Neural cell (in vitro differentiated cells): ENCODE measurements around the gene CLDN18. TPM values are rescaled to one million over a fixed set of nuclear protein-coding genes. Genes with fewer than 3 reads are reported as not detected.

Experiments used
- H2AFZ ChIP-seq: fragments of 200-600, 300-800 bp; sonication (generic), shearing (Covaris generic); 2 replicates; pipeline ENCODE4 v1.6.0; 2014; ENCODE audit warnings: low read depth, mild to moderate bottlenecking, antibody characterized with exemption, low read length, moderate library complexity
- H3F3A ChIP-seq: fragments of 200-600 bp; shearing (Covaris generic); 2 replicates; pipeline ENCODE4 v1.6.1; 2016; ENCODE audit warnings: mild to moderate bottlenecking, moderate library complexity, mixed read lengths, antibody characterized with exemption, low read length; ENCODE audit not compliant: insufficient read depth, poor library complexity, severe bottlenecking
- H3K27ac ChIP-seq: fragments of 200-600, 300-800 bp; sonication (generic), shearing (Covaris generic); 2 replicates; pipeline ENCODE4 v1.5.1; 2014; ENCODE audit warnings: mild to moderate bottlenecking, low read length, moderate library complexity
- H3K27me3 ChIP-seq: fragments of 300-800, 200-600 bp; sonication (generic), shearing (Covaris generic); 2 replicates; pipeline ENCODE4 v1.6.0; 2014; ENCODE audit warnings: mild to moderate bottlenecking, low read depth, low read length, moderate library complexity; ENCODE audit not compliant: insufficient read depth
- H3K36me3 ChIP-seq: fragments of 300-800, 200-600 bp; sonication (generic), shearing (Covaris generic); 2 replicates; pipeline ENCODE4 v1.5.1; 2014; ENCODE audit warnings: mild to moderate bottlenecking, antibody characterized with exemption, low read length, moderate library complexity; ENCODE audit not compliant: insufficient read depth
- H3K4me2 ChIP-seq: fragments of 300-800, 200-600 bp; sonication (generic), shearing (Covaris generic); 2 replicates; pipeline ENCODE4 v1.6.0; 2014; ENCODE audit warnings: mild to moderate bottlenecking, low read length
- H3K4me3 ChIP-seq: fragments of 300-800, 200-600 bp; sonication (generic), shearing (Covaris generic); 2 replicates; pipeline ENCODE4 v1.5.1; 2014; ENCODE audit warnings: mild to moderate bottlenecking, low read length, moderate library complexity
- H3K79me2 ChIP-seq: fragments of 200-600 bp; shearing (Covaris generic); replicated peaks from 2 replicates; pipeline ENCODE4 v1.6.0; 2014; ENCODE audit warnings: mild to moderate bottlenecking, low read length, moderate library complexity; ENCODE audit not compliant: insufficient read depth
- H3K9ac ChIP-seq: fragments of 300-800, 200-600 bp; sonication (generic), shearing (Covaris generic); 2 replicates; pipeline ENCODE4 v1.6.1; 2016; ENCODE audit warnings: mild to moderate bottlenecking, low read length, mixed read lengths
- H3K9me2 ChIP-seq: fragments of 200-600 bp; shearing (Covaris generic); 2 replicates; pipeline ENCODE4 v1.6.1; 2016; ENCODE audit warnings: mild to moderate bottlenecking, low read length, mixed read lengths; ENCODE audit not compliant: insufficient read depth
- H3K9me3 ChIP-seq: fragments of 200-600, 300-800 bp; sonication (generic), shearing (Covaris generic); 2 replicates; pipeline ENCODE4 v1.6.1; 2016; ENCODE audit warnings: mild to moderate bottlenecking, mixed run types, low read length, moderate library complexity, mixed read lengths
- H4K20me1 ChIP-seq: fragments of 200-600 bp; shearing (Covaris generic); 2 replicates; pipeline ENCODE4 v1.6.1; 2016; ENCODE audit warnings: mild to moderate bottlenecking, mixed run types; ENCODE audit not compliant: insufficient read depth
- EP300 ChIP-seq: fragments of 450-650 bp; conservative IDR thresholded peaks from 2 replicates; pipeline ENCODE4 v1.6.1; 2014; ENCODE audit warnings: antibody characterized with exemption, mild to moderate bottlenecking, moderate library complexity; ENCODE audit not compliant: poor library complexity, severe bottlenecking
- EZH2 ChIP-seq: fragments of 200-600, 300-800 bp; shearing (Covaris generic), sonication (generic); IDR thresholded peaks from 2 replicates; pipeline ENCODE4 v1.6.1; 2014; ENCODE audit warnings: antibody characterized with exemption, low read length, borderline replicate concordance, mild to moderate bottlenecking; ENCODE audit not compliant: insufficient read depth, poor library complexity, severe bottlenecking
- MXI1 ChIP-seq: fragments of 450-650 bp; conservative IDR thresholded peaks from 2 replicates; pipeline ENCODE4 v1.6.1; 2014; ENCODE audit warnings: antibody characterized with exemption, mild to moderate bottlenecking; ENCODE audit not compliant: poor library complexity, severe bottlenecking
- POLR2AphosphoS5 ChIP-seq: IDR thresholded peaks from 2 replicates; pipeline ENCODE4 v1.6.1; 2012
- RAD21 ChIP-seq: fragments of 450-650 bp; conservative IDR thresholded peaks from 2 replicates; pipeline ENCODE4 v1.6.1; 2014; ENCODE audit warnings: antibody characterized with exemption, mild to moderate bottlenecking, moderate library complexity
- SMC3 ChIP-seq: fragments of 450-650 bp; conservative IDR thresholded peaks from 2 replicates; pipeline ENCODE4 v1.6.1; 2014; ENCODE audit warnings: antibody characterized with exemption, mild to moderate bottlenecking, moderate library complexity; ENCODE audit not compliant: poor library complexity
- TAF1 ChIP-seq: IDR thresholded peaks from 2 replicates; pipeline ENCODE4 v1.6.1; 2012; ENCODE audit warnings: low read depth
- polyA plus RNA-seq: library from polyadenylated mRNA; depleted of rRNA; stranded (reverse); fragments of >200 nt; gene quantifications from 2 replicates; pipeline ENCODE4 v1.2.3, GENCODE V29; 2014
- TF ChIP-seq, protein P1 (sequence below): fragments of 450-650 bp; IDR thresholded peaks from 2 replicates; pipeline ENCODE4 v1.5.1; 2014; ENCODE audit warnings: antibody characterized with exemption, mild to moderate bottlenecking, moderate library complexity; ENCODE audit not compliant: poor library complexity, severe bottlenecking
- TF ChIP-seq, protein P2 (sequence below): IDR thresholded peaks from 2 replicates; pipeline ENCODE4 v1.6.1; 2012; ENCODE audit warnings: borderline replicate concordance

The CLDN18 gene
- polyA plus RNA-seq, 1 donor from 2014 or later: not detected

DNA sequence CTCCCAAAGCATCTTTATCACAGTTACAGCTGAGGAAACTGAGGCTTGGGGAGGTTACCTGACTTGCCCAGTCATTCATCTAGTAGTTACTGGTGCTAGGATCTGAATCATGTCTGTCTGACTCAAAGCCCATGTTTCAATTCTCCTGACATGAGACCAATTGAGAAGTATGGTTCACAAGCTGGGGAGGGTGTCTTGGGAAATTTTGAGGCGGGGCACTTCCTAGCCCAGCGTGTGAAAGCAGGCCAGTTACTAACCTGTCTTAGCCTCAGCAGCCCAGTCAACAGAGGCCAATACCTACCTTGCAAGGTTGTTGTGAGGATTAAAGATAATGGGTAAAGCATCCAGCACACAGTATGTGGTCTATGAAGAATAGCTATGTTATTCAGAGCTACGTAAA lies 37.0 kb downstream of the CLDN18 start:
- H3K27ac ChIP-seq: no peak overlapping the region
- no peaks in the 10 kb centered on the region for H3K79me2 ChIP-seq
- H3K4me2 ChIP-seq: no peak overlapping the region
- H3K4me3 ChIP-seq: no peak overlapping the region
- H3F3A ChIP-seq: no peaks in the 10 kb centered on the region
- H3K9me2 ChIP-seq: no peaks in the 10 kb centered on the region
- no peaks in the 10 kb centered on the region for H4K20me1 ChIP-seq
- H3K36me3 ChIP-seq: no peaks in the 10 kb centered on the region
- TF ChIP-seq TAF1: no peak
- TF ChIP-seq POLR2AphosphoS5: no peak
- no peak for TF ChIP-seq EP300
- TF ChIP-seq, protein P1, sequence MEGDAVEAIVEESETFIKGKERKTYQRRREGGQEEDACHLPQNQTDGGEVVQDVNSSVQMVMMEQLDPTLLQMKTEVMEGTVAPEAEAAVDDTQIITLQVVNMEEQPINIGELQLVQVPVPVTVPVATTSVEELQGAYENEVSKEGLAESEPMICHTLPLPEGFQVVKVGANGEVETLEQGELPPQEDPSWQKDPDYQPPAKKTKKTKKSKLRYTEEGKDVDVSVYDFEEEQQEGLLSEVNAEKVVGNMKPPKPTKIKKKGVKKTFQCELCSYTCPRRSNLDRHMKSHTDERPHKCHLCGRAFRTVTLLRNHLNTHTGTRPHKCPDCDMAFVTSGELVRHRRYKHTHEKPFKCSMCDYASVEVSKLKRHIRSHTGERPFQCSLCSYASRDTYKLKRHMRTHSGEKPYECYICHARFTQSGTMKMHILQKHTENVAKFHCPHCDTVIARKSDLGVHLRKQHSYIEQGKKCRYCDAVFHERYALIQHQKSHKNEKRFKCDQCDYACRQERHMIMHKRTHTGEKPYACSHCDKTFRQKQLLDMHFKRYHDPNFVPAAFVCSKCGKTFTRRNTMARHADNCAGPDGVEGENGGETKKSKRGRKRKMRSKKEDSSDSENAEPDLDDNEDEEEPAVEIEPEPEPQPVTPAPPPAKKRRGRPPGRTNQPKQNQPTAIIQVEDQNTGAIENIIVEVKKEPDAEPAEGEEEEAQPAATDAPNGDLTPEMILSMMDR: no peak
- no peak for TF ChIP-seq EZH2
- TF ChIP-seq MXI1: no peak
- TF ChIP-seq, protein P2, sequence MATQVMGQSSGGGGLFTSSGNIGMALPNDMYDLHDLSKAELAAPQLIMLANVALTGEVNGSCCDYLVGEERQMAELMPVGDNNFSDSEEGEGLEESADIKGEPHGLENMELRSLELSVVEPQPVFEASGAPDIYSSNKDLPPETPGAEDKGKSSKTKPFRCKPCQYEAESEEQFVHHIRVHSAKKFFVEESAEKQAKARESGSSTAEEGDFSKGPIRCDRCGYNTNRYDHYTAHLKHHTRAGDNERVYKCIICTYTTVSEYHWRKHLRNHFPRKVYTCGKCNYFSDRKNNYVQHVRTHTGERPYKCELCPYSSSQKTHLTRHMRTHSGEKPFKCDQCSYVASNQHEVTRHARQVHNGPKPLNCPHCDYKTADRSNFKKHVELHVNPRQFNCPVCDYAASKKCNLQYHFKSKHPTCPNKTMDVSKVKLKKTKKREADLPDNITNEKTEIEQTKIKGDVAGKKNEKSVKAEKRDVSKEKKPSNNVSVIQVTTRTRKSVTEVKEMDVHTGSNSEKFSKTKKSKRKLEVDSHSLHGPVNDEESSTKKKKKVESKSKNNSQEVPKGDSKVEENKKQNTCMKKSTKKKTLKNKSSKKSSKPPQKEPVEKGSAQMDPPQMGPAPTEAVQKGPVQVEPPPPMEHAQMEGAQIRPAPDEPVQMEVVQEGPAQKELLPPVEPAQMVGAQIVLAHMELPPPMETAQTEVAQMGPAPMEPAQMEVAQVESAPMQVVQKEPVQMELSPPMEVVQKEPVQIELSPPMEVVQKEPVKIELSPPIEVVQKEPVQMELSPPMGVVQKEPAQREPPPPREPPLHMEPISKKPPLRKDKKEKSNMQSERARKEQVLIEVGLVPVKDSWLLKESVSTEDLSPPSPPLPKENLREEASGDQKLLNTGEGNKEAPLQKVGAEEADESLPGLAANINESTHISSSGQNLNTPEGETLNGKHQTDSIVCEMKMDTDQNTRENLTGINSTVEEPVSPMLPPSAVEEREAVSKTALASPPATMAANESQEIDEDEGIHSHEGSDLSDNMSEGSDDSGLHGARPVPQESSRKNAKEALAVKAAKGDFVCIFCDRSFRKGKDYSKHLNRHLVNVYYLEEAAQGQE: no peak
- TF ChIP-seq SMC3: no peak
- TF ChIP-seq RAD21: no peak
- H3K9me3 ChIP-seq: no peaks in the 10 kb centered on the region
- no peak overlapping the region for H3K9ac ChIP-seq
- H3K27me3 ChIP-seq: no peaks in the 10 kb centered on the region
- H2AFZ ChIP-seq: no peak overlapping the region

DNA sequence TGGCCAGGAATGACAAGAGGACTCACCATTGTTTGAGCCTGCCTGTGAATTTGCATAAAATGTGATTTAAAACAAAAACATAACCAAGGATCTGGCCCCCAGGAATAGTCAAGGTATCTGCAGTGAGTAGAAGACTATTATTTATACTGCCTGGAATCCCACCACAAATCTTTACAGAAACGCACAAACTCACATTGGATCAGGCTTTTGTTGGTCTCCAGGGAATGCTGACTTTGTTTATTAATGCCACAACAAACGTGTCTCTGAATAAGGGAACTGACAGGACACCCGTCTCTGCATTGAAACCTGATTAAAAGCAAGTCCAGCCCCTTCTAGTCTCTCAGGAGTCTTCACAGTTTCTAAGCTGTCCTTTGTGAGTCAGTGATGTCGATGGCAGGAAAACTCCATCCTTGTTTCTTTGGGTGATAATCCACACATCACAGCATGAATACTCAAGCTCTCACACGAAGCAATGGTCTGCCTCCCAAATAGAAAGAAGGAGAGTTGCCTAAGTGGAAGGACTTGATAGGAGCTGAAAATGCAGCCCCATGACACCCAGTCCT lies 37.7 kb downstream of the CLDN18 start:
- Histone ChIP-seq H3K9me3 (no peaks in the 10 kb centered on the region), H3K36me3 (no peaks in the 10 kb centered on the region), H3K4me2 (no peak overlapping the region), H2AFZ (no peak overlapping the region), H4K20me1 (no peaks in the 10 kb centered on the region), H3F3A (no peaks in the 10 kb centered on the region), H3K9me2 (no peaks in the 10 kb centered on the region), H3K27ac (no peak overlapping the region), H3K4me3 (no peak overlapping the region), H3K27me3 (no peaks in the 10 kb centered on the region), H3K79me2 (no peaks in the 10 kb centered on the region), H3K9ac (no peak overlapping the region)
- TF ChIP-seq SMC3: no peak
- TF ChIP-seq EP300: no peak
- no peak for TF ChIP-seq RAD21
- TF ChIP-seq, protein P2: no peak
- no peak for TF ChIP-seq TAF1
- no peak for TF ChIP-seq POLR2AphosphoS5
- TF ChIP-seq MXI1: no peak
- TF ChIP-seq, protein P1: no peak
- no peak for TF ChIP-seq EZH2
